Ecto neural progenitor cell (in vitro differentiated cells): ENCODE data around the gene PLCH2.
"Not testable (repeated sequence)": the region's sequence is repeated elsewhere in the genome, so short reads cannot be mapped to it uniquely, and the experiment has no call there.

ENCODE experiments used
- DNase-seq: peaks from one replicate; pipeline ENCODE4 v3.0.0-alpha.2; 2018; ENCODE audit warnings: low spot score

Gene PLCH2, protein sequence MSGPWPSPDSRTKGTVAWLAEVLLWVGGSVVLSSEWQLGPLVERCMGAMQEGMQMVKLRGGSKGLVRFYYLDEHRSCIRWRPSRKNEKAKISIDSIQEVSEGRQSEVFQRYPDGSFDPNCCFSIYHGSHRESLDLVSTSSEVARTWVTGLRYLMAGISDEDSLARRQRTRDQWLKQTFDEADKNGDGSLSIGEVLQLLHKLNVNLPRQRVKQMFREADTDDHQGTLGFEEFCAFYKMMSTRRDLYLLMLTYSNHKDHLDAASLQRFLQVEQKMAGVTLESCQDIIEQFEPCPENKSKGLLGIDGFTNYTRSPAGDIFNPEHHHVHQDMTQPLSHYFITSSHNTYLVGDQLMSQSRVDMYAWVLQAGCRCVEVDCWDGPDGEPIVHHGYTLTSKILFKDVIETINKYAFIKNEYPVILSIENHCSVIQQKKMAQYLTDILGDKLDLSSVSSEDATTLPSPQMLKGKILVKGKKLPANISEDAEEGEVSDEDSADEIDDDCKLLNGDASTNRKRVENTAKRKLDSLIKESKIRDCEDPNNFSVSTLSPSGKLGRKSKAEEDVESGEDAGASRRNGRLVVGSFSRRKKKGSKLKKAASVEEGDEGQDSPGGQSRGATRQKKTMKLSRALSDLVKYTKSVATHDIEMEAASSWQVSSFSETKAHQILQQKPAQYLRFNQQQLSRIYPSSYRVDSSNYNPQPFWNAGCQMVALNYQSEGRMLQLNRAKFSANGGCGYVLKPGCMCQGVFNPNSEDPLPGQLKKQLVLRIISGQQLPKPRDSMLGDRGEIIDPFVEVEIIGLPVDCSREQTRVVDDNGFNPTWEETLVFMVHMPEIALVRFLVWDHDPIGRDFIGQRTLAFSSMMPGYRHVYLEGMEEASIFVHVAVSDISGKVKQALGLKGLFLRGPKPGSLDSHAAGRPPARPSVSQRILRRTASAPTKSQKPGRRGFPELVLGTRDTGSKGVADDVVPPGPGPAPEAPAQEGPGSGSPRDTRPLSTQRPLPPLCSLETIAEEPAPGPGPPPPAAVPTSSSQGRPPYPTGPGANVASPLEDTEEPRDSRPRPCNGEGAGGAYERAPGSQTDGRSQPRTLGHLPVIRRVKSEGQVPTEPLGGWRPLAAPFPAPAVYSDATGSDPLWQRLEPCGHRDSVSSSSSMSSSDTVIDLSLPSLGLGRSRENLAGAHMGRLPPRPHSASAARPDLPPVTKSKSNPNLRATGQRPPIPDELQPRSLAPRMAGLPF (N-terminal part only)

DNA sequence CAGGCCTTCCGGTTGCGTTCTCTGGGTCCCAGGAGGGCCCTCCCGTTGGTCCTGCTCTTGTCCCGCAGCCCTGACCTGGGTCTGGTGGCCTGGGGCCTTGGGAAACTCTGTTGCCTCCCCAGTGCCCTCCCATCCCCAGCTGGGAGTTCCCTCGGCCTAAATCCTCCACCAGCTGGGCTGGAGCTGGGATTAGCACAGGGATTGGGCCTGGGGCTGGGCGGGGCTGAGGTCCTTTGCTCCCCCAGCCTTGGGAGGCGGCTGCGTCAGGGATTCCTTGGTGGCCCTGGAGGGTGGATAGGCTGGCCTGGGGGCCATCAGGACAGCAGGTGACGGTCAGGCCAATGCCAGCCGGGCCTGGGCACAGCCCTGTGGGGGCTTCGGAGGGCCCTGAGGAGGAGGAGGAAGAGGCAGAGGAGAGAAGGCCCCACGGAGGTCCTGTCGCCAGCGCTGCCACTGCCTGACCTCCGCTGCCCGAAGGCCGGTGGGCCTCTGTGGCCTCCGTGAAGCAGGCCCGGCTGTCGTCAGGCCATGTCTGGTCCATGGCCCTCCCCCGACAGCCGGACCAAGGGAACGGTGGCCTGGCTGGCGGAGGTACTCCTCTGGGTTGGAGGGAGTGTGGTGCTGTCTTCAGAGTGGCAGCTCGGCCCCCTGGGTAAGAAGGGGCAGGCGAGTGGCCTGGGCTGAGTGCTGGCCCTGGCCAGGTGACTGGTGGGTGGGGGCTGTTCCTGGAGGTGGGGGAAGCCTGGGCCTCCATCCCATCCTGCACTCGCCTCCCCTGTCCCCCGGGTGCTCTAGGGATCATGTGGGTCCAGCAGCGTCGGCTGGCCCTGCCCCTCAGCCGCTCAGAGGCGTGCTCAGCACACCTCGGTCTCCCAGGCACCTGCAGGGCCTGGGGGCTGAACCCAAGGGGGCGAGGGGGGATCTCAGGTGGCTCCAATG lies at the start of gene PLCH2:
PLCH2 (plus strand) TSS at position 229 of the 939 bp plus-strand sequence; CDS start at position 529, 300 bp downstream.
- DNase-seq: peak; percentile 67

DNA sequence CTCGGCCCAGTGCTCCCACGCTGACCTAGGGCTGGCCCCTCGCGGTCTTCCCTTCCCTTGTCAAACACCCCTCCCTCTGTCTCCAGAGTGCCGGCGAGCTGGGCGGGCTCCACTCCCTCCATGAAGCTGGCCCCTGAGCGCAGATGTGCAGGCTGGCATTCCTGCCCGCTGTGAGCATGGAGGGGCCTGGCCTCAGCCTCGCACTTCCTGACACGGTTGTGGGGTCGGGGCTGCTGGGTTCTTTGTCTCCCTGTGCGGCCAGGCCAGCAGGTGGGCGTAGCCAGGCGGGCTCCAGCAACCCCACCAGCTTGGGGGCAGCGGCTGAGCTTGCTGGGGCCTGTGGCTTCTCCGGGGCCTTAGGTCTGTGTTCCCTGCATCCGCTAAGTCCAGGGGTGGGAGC lies 49.5 kb upstream of the PLCH2 start:
- no peak for DNase-seq

DNA sequence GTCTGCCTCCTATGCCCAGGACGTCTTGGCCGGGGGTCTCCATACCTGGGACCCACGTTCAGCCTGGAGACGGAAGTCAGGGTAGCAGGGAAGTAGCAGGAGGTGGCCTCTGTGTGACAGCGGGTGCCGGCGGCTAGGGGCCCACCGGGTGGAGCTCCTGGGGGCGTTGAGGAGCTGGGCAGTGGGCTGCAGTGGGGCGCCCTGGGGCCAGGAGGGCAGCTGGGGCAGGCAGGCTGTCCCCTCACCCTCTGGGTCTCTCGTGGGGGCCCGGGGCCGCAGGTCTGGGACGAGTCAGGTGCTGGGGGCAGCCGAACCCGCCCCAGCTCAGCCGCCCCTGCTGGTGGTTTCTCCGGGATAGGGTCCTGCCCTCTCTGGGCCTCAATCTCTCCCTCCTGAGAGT lies 49.0 kb upstream of the PLCH2 start:
- no peak for DNase-seq

DNA sequence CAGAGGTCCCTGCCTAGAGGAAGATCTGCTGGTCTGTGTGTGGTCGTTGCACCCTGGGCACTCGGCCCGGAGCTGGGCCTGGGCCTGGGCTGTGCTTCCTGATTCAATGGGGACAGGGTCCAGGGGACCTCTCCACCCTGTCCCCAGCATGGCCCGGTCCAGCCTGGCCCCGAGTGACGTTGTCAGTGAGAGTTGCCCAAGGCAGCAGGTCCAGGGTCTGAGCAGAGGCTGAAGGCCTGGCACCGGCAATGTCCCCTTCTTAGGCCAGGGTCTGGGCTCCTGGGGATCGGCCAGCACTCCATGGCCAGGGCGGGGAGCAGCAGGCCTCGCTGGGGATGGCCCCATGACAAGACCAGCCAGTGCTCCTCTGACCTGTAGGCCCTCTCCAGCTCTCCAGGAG lies 48.1 kb upstream of the PLCH2 start:
- DNase-seq: no peak

DNA sequence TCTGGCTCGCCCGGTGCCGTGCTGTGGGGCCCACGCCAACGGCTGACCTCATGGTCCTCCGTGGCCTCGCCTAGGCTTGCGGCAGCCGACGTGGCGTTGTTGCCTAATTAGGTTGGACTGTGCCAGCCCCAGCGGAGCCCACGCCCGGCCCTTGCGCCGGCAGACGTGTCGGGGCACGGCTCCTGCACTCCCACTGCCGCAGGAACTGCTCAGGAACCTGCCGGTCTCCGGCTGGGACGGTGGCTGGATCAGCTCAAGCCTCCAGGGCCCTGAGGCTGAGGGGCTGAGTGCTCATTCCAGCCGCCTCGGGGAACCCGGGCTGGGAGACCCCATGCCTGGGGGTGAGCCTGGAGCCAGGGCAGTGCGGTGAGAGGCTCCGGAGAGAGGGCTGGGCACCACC lies 47.6 kb upstream of the PLCH2 start:
- no peak for DNase-seq

DNA sequence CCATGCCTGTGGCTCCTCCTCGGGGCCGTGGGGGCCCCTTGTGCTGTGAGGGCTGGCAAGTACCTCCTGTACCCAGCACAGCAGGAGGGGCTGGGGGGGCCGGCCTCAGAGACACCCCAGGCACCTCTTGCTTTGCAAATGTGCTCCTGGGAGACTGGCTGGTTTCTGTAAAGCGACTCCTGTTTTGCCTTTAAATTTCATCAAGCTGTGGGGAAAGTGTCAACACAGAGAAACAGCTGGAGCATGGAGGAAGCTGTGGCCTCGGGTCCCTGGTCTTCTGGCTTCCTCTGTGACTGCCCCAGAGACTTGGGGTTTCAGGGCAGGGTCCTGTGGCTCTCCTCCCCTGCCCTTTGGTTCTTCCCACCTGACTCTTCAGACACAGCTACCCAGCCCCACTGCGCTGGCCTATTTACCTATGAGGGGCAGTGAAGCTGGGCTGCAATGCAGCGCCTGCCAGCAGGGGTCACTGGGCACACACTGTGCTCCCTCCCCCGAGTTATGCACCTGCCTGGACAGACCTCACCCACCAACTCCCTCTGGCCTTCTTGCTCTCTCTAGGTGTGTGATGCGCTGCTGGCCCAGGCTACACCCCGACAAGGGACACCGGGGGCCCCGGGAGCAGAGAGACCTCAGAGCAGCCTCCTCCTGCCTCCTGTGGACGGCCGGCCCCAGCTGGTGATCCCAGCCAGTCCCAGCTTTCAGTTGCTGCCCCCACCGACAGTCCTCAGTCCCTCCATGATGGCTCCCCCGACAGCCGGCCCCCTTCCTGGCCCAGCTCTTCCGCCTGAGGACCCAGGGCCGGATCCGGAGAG lies 46.1 kb upstream of the PLCH2 start:
- no peak for DNase-seq

DNA sequence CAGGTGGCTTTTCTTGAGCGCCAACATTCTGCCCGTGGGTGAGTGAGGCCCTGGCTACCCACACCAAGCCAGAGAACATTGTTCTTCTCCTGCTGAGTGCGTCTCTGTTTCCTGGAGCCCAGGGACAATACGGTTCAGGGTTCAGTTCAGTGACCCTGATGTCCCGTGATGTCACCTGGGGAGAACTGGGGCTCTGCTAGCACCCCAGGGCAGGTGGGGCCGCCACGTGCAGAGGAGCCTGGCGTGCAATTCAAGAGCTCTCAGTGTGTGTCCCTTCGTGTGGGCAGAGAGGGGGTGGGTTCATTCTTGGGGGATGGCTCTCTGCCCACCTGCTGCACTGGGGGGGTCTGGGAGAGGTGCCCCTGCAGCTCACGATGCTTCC lies 45.5 kb upstream of the PLCH2 start:
- DNase-seq: no peak

DNA sequence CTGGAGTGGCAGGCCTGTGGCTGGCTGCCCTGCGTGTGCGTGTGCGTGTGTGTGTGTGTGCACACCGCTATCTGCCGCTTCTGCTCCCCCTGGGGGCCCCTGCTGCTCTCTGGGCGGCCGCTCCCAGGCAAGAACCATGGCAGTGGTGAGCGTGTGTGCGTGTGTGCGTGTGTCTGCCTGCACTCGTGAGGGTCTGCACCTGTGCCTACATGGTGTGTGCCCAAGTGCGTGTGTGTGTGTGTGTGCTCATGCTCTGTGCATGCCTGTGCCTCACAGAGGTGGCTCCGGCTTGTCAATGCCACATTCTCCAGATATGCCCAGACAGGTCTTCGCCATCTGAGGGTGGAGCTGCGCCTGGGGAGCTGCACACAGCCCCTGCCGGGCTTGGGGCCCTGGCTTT lies 45.0 kb upstream of the PLCH2 start:
- DNase-seq: no peak

DNA sequence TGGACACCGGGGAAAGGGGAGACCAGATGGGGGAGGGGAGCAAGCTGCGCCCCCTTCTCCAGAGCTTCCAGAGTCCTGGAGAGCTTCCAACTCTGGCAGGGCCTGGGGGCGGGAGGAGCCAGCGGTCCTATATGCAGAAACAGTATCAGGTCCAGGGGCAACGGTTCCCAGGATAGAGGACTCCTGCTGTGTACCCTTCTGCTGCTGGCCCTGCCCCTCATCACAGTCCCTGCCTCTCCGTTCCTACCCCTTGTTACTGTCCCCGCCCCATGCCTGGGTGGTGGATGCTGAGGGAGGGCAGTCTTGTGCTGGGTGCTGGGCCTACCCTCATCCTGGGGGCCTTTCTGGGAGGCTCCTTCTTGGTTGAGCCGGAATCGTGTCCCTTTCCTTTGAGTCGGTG lies 44.6 kb upstream of the PLCH2 start:
- no peak for DNase-seq

DNA sequence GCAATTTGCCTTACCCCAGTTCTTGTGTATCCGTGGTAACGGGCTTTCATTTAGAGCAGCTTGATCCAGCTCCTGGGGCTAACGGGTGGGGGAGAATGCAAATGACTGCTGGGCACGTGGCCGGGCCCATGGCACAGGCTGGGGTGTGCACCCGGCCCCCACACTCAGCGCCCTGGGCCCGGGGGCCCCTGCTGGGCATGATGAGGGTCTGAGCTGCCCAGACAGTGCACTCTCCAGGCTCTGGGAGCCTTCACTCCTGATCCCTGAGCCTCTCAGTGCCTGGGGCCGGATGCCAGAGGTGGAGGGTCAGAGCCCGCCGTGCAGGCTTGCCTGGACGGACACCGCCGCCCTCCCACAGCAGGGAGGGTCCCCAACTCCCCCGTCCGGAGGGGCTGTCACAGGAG lies 43.6 kb upstream of the PLCH2 start:
- no peak for DNase-seq

DNA sequence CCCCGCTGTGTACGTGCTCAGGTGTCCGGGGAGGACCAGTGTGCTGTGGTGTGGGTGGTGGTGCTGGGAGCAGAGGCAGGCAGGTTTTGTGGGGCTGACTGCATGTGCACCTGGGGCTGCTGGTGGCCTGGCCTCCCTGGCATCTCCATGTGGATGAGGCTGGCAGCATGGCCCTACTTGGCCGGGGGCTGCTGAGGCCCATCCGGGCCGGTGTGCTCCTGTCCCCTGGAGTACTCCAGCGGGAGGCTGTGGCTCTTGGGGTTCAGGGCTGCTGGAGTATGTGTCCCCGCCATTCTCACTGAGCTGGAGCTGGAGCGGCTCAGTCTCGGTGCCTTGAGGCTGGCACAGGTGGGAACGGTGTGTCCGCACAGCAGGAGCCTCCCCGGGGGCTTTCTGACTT lies 42.9 kb upstream of the PLCH2 start:
- no peak for DNase-seq

DNA sequence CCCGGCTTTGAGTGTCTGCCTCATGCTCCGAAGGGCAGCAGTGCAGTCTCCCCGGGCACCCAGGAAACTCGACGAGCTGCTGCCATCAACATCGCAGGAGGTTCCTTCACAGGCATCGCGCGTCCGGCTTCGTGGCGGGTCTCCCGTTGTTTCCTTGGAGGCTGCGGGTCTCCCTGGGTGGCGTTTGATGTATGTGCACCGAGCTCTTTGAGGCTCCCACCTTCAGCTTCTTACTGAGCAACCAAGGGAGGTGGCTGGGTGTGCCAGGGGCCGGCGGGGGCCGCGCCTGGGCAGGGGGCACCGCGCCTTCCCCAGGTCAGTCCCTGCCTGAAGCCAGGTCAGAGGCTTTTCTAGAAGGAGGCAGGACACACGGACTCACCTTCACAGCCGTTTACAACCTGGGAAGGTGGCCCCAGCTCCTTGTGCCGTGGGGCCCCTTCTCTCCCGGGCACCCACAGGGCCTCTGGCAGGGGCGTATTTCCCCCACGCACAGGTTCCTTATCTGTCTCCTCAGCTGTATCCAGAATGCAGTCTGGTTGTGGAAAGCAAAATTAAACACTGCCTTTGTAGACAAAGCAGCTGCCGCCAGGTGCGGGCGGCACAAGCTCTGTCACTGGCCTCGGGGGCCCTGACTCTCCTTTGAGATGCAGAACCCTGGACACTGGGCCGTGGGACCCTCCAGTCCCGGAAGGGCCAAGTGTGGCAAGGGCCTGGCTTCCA lies 42.0 kb upstream of the PLCH2 start:
- no peak for DNase-seq

DNA sequence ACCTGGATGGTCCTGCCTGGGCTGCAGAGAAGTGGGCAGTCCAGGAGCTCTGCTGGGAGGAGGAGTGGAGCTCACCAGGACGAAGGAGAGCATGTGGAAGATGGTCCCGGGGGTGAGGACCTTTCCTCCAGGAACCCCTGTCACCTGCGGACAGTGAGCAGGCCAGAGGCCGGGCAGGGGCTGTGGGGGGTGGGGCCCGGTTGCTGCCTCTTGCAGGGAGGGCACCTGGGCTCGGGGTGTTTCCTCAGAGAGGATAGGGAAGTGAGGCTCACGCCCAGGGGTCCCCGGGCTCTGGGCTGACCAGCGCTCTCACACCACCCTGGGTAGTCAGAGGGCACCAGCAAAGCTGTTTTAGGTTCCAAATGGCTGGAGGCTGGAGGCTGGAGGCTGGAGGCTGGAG lies 41.0 kb upstream of the PLCH2 start:
- no peak for DNase-seq

DNA sequence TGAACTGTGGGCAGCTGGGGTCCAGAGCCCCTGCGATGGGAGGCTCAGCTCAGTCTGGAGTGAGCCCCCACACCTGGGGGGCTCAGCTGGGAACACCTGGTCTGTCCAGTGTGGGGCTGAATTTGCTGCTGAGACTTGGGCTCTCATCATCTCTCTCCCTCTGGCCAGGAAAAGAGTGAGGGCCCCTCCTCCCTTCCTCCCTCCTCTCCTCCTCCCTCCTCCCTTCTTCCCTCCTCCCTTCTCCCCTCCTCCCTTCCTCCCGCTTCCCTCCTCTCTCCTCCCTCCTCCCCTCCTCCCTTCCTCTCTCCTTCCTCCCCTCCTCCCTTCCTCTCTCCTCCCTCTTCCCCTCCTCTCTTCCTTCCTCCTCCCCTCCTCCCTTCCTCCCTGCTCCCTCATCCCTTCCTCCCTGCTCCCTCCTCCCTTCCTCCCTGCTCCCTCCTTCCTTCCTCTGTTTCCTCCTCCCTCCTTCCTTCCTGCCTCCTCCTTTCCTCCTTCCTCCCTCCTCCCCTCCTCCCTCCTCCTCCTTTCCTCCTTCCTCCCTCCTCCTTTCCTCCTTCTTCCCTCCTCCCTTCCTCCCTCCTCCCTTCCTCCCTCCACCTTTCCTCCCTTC lies 40.2 kb upstream of the PLCH2 start:
- DNase-seq: no peak

DNA sequence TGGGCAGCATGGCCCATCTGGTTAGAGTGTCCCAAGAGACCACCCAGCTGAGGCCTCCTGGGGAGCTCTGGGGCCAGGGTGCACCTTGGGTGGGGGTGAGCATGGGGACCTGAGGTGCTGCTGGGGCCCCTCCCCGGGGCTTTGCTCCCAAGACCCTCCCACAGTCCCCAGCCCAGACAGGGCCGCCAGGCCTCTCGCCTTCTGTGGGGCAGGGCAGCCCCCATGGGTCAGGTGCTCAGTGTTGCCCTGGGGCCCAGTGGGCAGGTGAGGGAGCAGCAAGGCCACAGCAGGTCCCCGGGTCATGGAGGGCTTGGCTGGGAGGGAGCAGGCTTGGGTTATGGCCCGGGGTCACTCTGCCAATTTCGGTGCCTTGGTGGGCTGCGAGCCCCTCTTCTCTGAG lies 39.2 kb upstream of the PLCH2 start:
- no peak for DNase-seq

DNA sequence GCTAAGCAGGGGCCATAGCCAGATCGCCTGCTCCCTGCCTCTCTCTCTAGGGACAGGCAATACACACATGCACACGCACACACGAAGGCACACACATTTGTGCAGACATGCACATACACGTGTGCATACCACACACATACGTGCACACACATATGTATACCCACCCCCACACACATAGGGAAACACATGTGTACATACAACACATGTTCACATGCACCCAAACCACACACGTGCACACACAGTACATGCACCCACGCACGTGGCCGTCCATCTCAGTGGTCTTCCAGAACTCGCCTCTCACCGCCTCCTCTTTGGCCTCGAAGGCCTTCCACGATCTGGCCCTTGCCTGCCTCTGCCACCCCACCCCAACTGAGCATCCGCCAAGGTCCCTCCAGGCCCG lies 38.5 kb upstream of the PLCH2 start:
- no peak for DNase-seq

DNA sequence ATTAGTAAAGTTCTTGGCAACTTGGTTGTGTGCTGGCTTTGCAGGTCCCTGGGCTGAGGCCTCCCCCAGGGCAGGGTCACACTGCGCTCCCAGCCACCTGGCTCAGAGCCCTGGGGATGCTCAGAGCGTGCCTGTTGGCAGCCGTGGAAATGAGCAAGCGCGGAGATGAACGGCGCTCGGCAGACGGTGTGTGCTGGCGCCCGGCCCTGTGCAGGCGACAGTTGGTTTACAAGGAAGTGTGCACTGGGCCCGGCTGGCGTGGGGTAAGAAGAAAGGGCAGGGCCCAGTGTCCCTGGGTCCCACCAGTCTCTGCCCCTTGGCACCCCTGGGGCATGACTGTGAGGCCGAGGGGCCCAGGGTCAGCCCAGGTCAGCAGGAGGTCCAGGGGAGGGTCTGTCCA lies 38.1 kb upstream of the PLCH2 start:
- DNase-seq: no peak

DNA sequence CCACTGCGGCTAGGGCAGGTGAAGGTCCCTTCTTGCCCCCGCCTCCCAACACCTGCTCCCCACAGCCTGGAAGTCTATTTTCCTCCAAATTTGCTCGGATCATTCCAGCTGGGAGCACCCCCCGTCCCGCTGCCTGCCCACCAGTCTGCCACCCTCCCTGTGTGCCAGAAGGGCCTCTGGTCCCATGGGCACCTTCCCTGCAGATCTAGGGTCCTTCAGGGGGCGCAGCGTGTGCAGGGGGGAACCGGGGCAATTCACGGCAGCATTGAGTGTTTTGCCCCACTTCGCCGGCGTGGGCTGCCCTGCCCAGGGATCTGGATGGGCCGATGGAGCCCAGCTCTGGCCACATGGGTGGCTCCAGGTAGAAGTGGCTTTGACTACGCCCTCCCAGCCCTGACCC lies 37.4 kb upstream of the PLCH2 start:
- no peak for DNase-seq

DNA sequence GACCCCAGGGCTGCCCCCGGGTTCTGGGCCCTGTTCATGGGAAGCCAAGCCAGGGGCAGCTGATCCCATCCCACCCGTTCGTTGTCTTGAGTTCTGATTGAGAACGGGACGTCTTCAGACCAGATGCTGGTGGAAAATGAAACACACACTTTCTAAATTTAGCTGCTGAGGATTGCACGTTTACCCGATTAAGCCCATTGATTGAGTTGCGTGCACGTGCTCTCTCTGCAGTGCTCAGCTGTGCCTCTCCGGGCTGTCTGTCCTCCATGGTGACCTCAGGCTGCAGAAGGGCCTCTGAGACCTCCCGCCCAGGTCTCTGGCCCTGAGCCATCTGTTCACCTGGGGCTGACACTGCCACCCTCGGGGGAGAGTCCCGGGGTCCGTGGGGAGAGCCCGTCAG lies 36.7 kb upstream of the PLCH2 start:
- DNase-seq: no peak

DNA sequence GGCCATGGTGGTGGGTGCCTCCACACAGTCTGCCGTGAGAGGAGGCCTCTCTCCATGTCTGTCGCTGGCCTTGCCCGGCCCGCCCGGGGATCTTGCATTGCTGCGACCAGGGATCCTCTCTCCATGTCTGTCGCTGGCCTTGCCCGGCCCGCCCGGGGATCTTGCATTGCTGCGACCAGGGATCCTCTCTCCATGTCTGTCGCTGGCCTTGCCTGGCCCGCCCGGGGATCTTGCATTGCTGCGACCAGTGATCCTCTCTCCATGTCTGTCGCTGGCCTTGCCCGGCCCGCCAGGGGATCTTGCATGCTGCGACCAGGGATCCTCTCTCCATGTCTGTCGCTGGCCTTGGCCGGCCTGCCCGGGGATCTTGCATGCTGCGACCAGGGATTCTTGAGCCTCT lies 35.7 kb upstream of the PLCH2 start:
- DNase-seq: not testable (repeated sequence)
